Kidney glomerular epithelial cell (primary cell): ENCODE measurements around the gene MKI67.

Source experiments
- DNase-seq: peaks from one replicate; lab custom pipeline; 2025; lab: John Stamatoyannopoulos, UW

Gene MKI67

GRCh38 chr10:128081222-128081621 is 45.0 kb downstream of the MKI67 start:
- DNase-seq = no peak

- no peak for DNase-seq
Measured at GRCh38 chr10:128080641-128081040, 45.6 kb downstream of the MKI67 start.

GRCh38 chr10:128080231-128080630 is 46.0 kb downstream of the MKI67 start:
- no peak for DNase-seq

GRCh38 chr10:128078136-128078969 is 47.9 kb downstream of the MKI67 start:
- no peak for DNase-seq

GRCh38 chr10:128077155-128077875 is 48.9 kb downstream of the MKI67 start:
- DNase-seq = no peak

GRCh38 chr10:128074589-128074988 is 51.6 kb downstream of the MKI67 start:
- no peak for DNase-seq

GRCh38 chr10:128073890-128074289 is 52.3 kb downstream of the MKI67 start:
- no peak for DNase-seq

GRCh38 chr10:128072941-128073645 is 53.1 kb downstream of the MKI67 start:
- no peak for DNase-seq

- no peak for DNase-seq
Measured at GRCh38 chr10:128072046-128072445, 54.2 kb downstream of the MKI67 start.

- DNase-seq = no peak
Measured at GRCh38 chr10:128071417-128071782, 54.8 kb downstream of the MKI67 start.

GRCh38 chr10:128070721-128071416 is 55.4 kb downstream of the MKI67 start:
- no peak for DNase-seq

- DNase-seq = no peak
Measured at GRCh38 chr10:128070161-128070560, 56.1 kb downstream of the MKI67 start.

GRCh38 chr10:128069351-128070051 is 56.7 kb downstream of the MKI67 start:
- peak; percentile 41 for DNase-seq

- DNase-seq = no peak
Measured at GRCh38 chr10:128068398-128069285, 57.6 kb downstream of the MKI67 start.

GRCh38 chr10:128067691-128068397 is 58.4 kb downstream of the MKI67 start:
- DNase-seq = no peak

- DNase-seq = no peak
Measured at GRCh38 chr10:128066870-128067382, 59.3 kb downstream of the MKI67 start.

- no peak for DNase-seq
Measured at GRCh38 chr10:128065881-128066534, 60.2 kb downstream of the MKI67 start.

- DNase-seq = no peak
Measured at GRCh38 chr10:128064970-128065580, 61.1 kb downstream of the MKI67 start.
